Gastroesophageal sphincter (tissue), 4 donors: ENCODE measurements around the gene ZDHHC17. TPM values are rescaled to one million over a fixed set of nuclear protein-coding genes. Genes with fewer than 3 reads are reported as not detected.
A peak's percentile ranks its signal among the peaks of the same experiment; 100 is the strongest.

Source experiments
- ATAC-seq: fragments of 150-250 bp; one replicate; pipeline ENCODE4 v1.9.1; 2016; ENCODE audit warnings: mild to moderate bottlenecking, moderate library complexity
- H3K27ac ChIP-seq, 4 donors: fragments of 200-600 bp; sonication (generic) in 3 of 4; 1 replicate in 3 of 4; 2 replicates in 1 of 4; pipeline ENCODE4 v1.5.1; 2016 to 2019
- H3K27me3 ChIP-seq: fragments of 200-600 bp; sonication (generic); one replicate; pipeline ENCODE4 v1.5.1; 2019
- H3K36me3 ChIP-seq, 2 donors: fragments of 200-600 bp; sonication (generic); one replicate each; pipeline ENCODE4 v1.5.1; 2019; ENCODE audit warnings: control low read depth in 1 of 2
- H3K4me1 ChIP-seq, 3 donors: fragments of 200-600 bp; sonication (generic); 1 replicate in 2 of 3; 2 replicates in 1 of 3; pipeline ENCODE4 v1.5.1; 2016 to 2019; ENCODE audit warnings: control low read depth in 2 of 3
- H3K4me3 ChIP-seq, 2 donors: fragments of 200-600 bp; sonication (generic); one replicate each; pipeline ENCODE4 v1.5.1; 2019; ENCODE audit warnings: mild to moderate bottlenecking in 1 of 2, moderate library complexity in 1 of 2
- H3K9me3 ChIP-seq, 3 donors: fragments of 200-600 bp; sonication (generic); one replicate each; pipeline ENCODE4 v1.5.1; 2017 to 2019; ENCODE audit warnings: control low read depth in 2 of 3
- EP300 ChIP-seq: sonication (generic); formaldehyde crosslinking; IDR thresholded peaks from one replicate; pipeline ENCODE4 v1.6.1; 2017; ENCODE audit warnings: antibody characterized with exemption, mild to moderate bottlenecking
- POLR2A ChIP-seq, 2 donors: fragments of 450-650 bp; IDR thresholded peaks; one replicate each; pipeline ENCODE4 v1.6.1; 2017; ENCODE audit warnings: antibody characterized with exemption in 2 of 2, mild to moderate bottlenecking in 2 of 2, moderate library complexity in 1 of 2
- POLR2AphosphoS5 ChIP-seq: sonication (generic); formaldehyde crosslinking; IDR thresholded peaks from one replicate; pipeline ENCODE4 v1.6.1; 2017; ENCODE audit warnings: antibody characterized with exemption
- WGBS, 2 donors: methylation state at CpG; one replicate each; pipeline ENCODE4 v1.1.5; 2018; ENCODE audit warnings: low coverage in 1 of 2; 5-methylcytosine and 5-hydroxymethylcytosine counted together
- total RNA-seq, 4 donors: library from RNA; depleted of rRNA; stranded (reverse); fragments of >200 nt; gene quantifications; one replicate each; pipeline ENCODE4 v1.1.0, GENCODE V29; 2016
- TF ChIP-seq, protein P1 (sequence below), 4 experiments: fragments of 200-600 bp in 2 of 4; fragments of 450-650 bp in 2 of 4; sonication (generic) in 1 of 4; IDR thresholded peaks; one replicate each; pipeline ENCODE4 v1.5.1; 2017 to 2019; ENCODE audit warnings: antibody characterized with exemption in 4 of 4, mild to moderate bottlenecking in 2 of 4, moderate library complexity in 2 of 4

The ZDHHC17 gene
- total RNA-seq, 4 donors from 2014 or later = 25.4 to 71.8 (median 36.8) TPM

DNA sequence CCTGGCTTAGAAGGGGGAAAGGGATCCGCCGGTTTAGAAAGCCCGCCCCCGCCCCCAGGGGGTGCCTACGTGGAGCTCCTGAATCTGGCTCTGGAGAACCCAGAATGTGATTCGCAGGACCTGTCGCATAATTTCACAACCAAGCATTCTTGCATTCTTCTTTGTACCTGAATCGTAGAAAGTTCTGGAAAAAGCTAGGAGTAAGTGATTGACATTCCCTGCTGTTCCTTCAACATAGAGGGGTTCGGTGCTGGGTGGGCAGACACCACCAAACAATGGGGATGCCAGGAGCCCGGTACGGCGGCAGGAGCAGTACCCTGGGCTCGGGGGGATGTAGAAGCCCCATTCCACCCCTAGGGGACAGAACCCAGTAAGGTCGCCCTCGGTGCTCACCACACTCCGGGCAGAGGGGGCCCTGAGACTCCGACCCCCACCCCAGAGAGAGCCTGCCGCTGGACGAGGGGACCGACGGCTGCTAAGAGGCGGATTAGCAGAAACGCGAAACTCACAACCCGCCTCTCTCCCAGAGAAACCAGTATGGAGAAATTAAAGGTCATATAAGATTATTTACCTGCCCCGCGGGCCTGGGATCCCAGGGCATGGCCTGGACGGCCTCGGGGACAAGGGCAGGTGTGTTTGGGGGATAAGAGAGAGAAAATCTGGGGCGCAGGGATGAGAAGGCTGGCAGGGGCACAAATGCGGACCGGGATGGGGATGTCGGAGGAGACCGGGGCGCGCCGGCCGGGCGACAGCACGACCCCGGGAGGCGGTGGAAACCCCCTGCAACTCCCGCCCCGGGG, 114.4 kb downstream of the ZDHHC17 start:
- ATAC-seq = peak; percentile 3
- Histone ChIP-seq H3K9me3 (no peaks in the 10 kb centered on the region), H3K4me3 (peak overlapping the region; percentile 51 to 80), H3K27ac (peak overlapping the region; percentile 51 to 97 (median 92)), H3K36me3 (no peaks in the 10 kb centered on the region), H3K27me3 (no peaks in the 10 kb centered on the region), H3K4me1 (peaks cover 0 to 66% (median 7%) of the 10 kb centered on the region in 3 donors)
- TF ChIP-seq, protein P1, sequence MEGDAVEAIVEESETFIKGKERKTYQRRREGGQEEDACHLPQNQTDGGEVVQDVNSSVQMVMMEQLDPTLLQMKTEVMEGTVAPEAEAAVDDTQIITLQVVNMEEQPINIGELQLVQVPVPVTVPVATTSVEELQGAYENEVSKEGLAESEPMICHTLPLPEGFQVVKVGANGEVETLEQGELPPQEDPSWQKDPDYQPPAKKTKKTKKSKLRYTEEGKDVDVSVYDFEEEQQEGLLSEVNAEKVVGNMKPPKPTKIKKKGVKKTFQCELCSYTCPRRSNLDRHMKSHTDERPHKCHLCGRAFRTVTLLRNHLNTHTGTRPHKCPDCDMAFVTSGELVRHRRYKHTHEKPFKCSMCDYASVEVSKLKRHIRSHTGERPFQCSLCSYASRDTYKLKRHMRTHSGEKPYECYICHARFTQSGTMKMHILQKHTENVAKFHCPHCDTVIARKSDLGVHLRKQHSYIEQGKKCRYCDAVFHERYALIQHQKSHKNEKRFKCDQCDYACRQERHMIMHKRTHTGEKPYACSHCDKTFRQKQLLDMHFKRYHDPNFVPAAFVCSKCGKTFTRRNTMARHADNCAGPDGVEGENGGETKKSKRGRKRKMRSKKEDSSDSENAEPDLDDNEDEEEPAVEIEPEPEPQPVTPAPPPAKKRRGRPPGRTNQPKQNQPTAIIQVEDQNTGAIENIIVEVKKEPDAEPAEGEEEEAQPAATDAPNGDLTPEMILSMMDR (IDR thresholded peaks at IDR 0.05) = peak in 2 of 4 experiments; percentile 6 to 52
- TF ChIP-seq POLR2AphosphoS5 = no peak
- 2% methylated on average over 9 to 20 of the region's 44 CpGs for WGBS, 2 donors

DNA sequence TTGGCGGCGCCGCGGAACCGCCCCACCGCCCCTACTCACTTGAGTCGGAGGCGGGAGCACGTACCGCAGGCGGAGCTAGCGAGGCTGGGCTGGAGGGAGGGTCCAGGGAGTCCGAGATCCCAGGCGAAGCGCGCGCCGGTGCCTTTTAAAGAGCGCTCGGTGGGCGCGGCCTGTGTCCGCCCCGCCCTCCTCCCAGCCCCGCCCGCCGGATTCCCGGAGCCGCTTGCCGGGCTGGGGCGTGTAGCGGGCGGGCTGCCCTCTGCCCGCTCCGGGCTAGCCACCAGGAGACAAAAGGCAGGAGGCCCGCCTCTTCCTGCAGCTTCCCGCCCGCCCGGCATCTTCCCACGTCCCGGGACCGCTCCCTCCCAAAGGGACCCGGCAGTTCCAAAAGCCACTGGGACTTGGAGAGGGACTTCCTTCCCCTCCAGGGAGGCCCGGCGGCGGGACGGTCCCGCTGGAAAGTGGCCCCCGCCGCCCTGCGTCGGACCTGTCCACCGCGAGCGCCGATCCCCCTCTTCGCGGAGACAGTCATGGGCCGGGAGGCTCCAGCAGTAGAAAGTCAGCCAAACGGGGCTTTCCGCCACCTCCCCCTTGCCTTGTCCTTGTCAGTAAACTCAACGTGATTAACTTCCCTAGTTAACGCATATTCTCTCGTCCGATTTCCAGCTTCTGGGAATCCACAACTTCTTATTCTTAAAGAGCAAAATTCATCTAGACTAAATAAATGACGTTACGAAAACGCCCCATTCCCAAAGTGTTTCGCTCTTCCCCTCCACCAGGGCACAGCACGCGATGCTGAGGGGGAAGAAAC, 115.2 kb downstream of the ZDHHC17 start, which contains the start of gene CSRP2:
TSS of gene CSRP2 (minus strand) at position 121 of the 811 bp plus-strand sequence. CDS start 12,759 bp downstream, outside the sequence.
- TF ChIP-seq, protein P1 (IDR thresholded peaks at IDR 0.05) = peak in 3 of 4 experiments; percentile 36 to 57 (median 45)
- TF ChIP-seq POLR2AphosphoS5 = peak; percentile 92
- TF ChIP-seq POLR2A (IDR thresholded peaks at IDR 0.05) = peak; percentile 78 to 86
- TF ChIP-seq EP300 = no peak
- WGBS, 2 donors = 0% methylated on average over 4 of the region's 71 CpGs; no CpG with 5 or more reads in 1 of the 2 donors
- Histone ChIP-seq H3K27me3 (no peaks in the 10 kb centered on the region), H3K9me3 (no peaks in the 10 kb centered on the region), H3K4me3 (peak within 1 kb of the TSS; percentile 51 to 80), H3K4me1 (peaks cover 0 to 58% (median 4%) of the 10 kb centered on the region in 3 donors), H3K36me3 (no peaks in the 10 kb centered on the region), H3K27ac (peak within 1 kb of the TSS; percentile 78 to 97 (median 92))
- peak; percentile 96 for ATAC-seq

DNA sequence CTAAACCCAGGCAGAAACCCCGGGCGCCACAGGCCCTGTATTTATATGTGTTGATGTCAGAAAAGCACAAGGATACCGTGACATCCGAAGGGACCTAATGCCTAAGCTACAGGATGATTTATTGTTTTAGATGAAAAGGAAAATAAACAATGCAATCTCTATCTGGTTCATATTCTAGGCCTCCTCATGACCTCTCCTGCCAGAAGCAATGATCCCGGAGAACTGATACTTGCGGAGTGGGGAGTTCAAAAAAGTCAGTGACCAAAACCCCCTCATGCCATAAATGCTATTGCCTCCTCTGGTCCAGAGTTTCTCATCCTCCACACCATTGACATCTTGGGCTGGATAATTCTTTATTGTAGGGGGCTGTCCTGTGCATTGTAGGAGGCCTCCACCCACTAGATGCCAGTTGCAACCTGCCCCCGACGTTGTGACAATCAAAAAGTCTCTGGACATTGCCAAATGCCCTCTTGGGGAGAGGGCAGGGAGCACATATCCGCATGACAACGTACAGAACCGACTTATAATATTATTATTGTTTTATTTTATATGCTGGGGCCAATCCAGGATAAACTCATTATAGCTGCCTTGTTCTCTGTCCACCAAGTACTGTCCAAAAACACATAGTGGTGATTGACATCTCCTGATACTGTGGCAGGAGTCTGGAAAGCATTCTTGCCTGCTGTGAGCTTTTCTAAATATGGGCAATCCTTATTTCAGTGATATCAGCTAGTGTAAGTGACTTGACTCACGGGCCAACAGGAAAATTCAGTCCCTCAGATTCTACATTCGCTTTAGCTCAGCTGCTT, 116.0 kb downstream of the ZDHHC17 start:
- Histone ChIP-seq H3K4me3 (peak overlapping the region; percentile 51 to 80), H3K27ac (peak overlapping the region; percentile 78 to 97 (median 92)), H3K27me3 (no peaks in the 10 kb centered on the region), H3K36me3 (no peaks in the 10 kb centered on the region), H3K4me1 (peaks cover 0 to 50% (median 0%) of the 10 kb centered on the region in 3 donors), H3K9me3 (no peaks in the 10 kb centered on the region)
- TF ChIP-seq, protein P1 (IDR thresholded peaks at IDR 0.05) = peak in 1 of 4 experiments; percentile 26
- no peak for TF ChIP-seq POLR2AphosphoS5
- TF ChIP-seq EP300 = no peak
- ATAC-seq = no peak
- WGBS, 2 donors = 39 to 68% methylated on average over 4 to 13 of the region's 13 CpGs

DNA sequence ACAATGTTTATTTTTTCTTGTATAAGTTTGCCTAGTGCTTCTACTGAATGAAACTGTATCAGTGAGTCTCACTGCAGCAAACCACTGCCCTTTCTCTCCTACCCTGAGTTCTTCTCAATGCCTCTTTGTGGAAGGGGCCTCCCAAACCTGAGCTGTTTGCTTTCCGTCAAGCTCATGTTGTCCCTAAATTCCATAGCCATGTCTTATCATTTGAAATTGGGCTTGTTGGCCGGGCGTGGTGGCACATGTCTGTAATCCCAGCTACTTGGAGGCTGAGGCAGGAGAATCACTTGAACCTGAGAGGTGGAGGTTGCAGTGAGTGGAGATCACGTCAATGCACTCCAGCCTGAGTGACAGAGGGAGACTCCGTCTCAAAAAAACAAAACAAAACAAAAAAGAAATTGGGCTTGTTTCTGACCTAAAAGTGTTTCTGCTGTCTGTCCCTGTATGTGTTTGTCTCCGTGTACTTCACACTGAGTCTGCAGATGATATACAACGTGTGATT, 116.7 kb downstream of the ZDHHC17 start:
- no peak for ATAC-seq
- Histone ChIP-seq H3K4me3 (no peak overlapping the region), H3K27me3 (no peaks in the 10 kb centered on the region), H3K9me3 (no peaks in the 10 kb centered on the region), H3K36me3 (no peaks in the 10 kb centered on the region), H3K27ac (peak overlapping the region in 3 of 4 donors; percentile 89 to 97 (median 96)), H3K4me1 (peaks cover 0 to 43% (median 0%) of the 10 kb centered on the region in 3 donors)
- WGBS, 2 donors = 82 to 86% methylated on average over 4 to 7 of the region's 7 CpGs
- TF ChIP-seq EP300 (no peak), POLR2A (IDR thresholded peaks at IDR 0.05) (no peak), POLR2AphosphoS5 (no peak)
- TF ChIP-seq, protein P1 (IDR thresholded peaks at IDR 0.05) = no peak
